Measurements from ENCODE around the gene IDI1.
A peak's percentile ranks its signal among the peaks of the same experiment; 100 is the strongest.
"Not testable (repeated sequence)": the region's sequence is repeated elsewhere in the genome, so short reads cannot be mapped to it uniquely, and the experiment has no call there.

The IDI1 gene

DNA sequence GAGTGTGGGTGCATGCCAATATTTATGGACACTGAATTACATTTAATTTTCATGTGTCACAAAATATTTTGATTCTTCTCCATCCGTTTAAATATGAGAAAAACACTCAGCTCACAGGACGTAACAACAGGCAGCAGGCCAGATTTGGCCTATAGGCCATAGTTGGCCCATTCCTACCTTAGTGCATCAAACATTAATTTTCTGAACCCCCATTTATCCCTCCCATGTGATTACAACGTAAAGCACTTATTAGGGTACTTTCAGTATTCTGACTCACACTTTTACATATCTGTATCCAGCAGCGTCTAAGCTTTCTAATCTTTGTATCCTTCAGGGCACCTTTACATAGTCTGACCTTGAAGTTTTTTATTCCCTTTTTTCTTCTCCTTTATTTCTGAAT is 4.0 kb downstream of the IDI1 start:
- no peak for DNase-seq (ENCODE audit: low read depth)
- H3K4me3 ChIP-seq (ENCODE audit: low read depth, low read length), result peak overlapping the region; percentile 50
- TF ChIP-seq, protein P1, sequence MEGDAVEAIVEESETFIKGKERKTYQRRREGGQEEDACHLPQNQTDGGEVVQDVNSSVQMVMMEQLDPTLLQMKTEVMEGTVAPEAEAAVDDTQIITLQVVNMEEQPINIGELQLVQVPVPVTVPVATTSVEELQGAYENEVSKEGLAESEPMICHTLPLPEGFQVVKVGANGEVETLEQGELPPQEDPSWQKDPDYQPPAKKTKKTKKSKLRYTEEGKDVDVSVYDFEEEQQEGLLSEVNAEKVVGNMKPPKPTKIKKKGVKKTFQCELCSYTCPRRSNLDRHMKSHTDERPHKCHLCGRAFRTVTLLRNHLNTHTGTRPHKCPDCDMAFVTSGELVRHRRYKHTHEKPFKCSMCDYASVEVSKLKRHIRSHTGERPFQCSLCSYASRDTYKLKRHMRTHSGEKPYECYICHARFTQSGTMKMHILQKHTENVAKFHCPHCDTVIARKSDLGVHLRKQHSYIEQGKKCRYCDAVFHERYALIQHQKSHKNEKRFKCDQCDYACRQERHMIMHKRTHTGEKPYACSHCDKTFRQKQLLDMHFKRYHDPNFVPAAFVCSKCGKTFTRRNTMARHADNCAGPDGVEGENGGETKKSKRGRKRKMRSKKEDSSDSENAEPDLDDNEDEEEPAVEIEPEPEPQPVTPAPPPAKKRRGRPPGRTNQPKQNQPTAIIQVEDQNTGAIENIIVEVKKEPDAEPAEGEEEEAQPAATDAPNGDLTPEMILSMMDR (IDR thresholded peaks at IDR 0.05; ENCODE audit: insufficient read depth, low read depth, low read length, missing control alignments), result no peak

DNA sequence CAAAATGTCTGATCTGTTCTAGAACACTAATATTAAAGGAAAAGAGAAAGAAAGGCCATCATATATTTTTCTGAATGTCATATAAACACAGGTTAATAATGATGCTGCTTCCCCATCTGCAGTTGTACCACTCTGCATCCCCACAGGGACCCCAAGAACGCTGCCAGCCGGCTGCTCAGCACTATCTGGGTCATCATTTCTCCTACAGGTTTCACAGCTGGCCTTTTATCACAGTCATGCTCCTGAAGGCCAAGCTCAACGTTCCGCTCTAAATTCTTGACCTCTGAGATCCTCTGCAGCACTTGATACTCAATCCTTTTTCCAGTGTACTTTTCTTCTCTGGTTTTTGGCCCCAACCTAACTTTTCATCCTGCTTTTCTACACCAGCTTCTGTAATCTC is 4.8 kb downstream of the IDI1 start:
- H3K4me3 ChIP-seq (ENCODE audit: low read depth, low read length), result peak overlapping the region; percentile 50
- TF ChIP-seq, protein P1 (IDR thresholded peaks at IDR 0.05; ENCODE audit: insufficient read depth, low read depth, low read length, missing control alignments), result no peak
- DNase-seq (ENCODE audit: low read depth), result peak; percentile 31

DNA sequence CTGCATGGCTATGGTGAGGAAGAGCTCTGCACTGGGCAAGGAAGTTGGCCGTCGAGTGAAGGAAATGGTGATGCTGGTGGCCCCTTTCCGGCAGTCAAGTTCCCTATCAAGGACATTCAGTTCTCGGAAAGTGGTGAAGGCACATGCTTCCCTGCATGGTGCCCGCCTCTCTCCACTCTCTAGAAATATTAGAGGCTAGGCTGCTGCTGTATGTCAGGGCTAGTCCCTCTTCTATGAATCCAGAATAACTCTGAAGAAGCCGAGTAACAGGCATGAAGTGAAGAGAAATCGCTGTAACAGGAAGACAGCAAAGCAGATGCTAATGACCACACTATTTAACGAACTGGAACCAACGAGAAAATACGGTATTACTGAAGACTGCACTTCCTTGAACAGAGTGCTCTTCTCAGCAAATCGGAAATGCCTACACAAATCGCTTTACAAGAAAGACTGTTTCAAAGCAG is 5.4 kb downstream of the IDI1 start:
- peak; percentile 79 for DNase-seq (ENCODE audit: low read depth)
- TF ChIP-seq, protein P1 (IDR thresholded peaks at IDR 0.05; ENCODE audit: insufficient read depth, low read depth, low read length, missing control alignments), result no peak
- peak overlapping the region; percentile 50 for H3K4me3 ChIP-seq (ENCODE audit: low read depth, low read length)

DNA sequence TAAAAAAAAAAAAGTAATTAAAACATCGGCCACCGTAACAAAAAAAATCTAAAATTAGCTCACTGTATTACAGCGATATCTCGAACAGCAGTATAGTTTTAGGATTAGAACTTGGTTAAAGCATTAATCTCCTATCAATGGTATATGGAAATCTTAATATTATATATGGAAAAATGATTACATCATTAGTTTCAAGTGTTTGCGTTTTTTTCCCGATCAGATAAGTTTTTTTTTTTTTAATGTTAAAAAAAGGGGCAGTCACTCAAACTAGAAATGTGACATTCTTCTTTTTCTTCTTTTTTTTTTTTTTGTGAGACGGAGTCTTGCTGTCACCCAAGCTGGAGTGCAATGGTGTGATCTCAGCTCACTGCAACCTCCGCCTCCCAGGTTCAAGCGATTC is 7.4 kb downstream of the IDI1 start:
- DNase-seq (ENCODE audit: low read depth), result no peak
- H3K4me3 ChIP-seq (ENCODE audit: low read depth, low read length), result no peak overlapping the region
- TF ChIP-seq, protein P1 (IDR thresholded peaks at IDR 0.05; ENCODE audit: insufficient read depth, low read depth, low read length, missing control alignments), result no peak

DNA sequence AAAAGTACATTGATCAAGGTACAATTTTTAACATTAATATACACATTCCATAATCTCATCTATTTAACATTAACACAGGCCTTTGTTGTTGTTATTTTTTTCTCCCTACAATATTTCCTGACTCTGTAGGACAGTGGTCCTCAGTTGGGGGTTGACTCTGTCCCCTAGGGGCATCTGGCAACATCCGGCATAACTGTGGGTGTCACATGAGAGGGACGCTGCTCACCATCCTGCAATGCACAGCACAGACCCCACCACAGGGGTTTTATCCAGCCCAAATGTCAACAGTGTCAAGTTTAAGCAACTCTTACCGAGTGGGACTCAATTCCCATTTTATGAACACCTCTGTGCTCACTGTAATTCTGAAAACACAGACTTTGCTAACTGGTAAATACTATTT is 8.8 kb downstream of the IDI1 start:
- TF ChIP-seq, protein P1 (IDR thresholded peaks at IDR 0.05; ENCODE audit: insufficient read depth, low read depth, low read length, missing control alignments), result no peak
- no peak overlapping the region for H3K4me3 ChIP-seq (ENCODE audit: low read depth, low read length)
- no peak for DNase-seq (ENCODE audit: low read depth)

DNA sequence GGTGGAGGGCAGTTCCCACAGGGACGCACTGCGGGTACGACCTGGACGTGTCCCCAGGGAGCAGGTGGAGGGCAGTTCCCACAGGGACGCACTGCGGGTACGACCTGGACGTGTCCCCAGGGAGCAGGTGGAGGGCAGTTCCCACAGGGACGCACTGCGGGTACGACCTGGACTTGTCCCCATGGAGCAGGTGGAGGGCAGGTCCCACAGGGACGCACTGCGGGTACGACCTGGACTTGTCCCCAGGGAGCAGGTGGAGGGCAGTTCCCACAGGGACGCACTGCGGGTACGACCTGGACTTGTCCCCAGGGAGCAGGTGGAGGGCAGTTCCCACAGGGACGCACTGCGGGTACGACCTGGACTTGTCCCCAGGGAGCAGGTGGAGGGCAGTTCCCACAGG is 10.2 kb downstream of the IDI1 start:
- not testable (repeated sequence) for H3K4me3 ChIP-seq (ENCODE audit: low read depth, low read length); DNase-seq (ENCODE audit: low read depth)

DNA sequence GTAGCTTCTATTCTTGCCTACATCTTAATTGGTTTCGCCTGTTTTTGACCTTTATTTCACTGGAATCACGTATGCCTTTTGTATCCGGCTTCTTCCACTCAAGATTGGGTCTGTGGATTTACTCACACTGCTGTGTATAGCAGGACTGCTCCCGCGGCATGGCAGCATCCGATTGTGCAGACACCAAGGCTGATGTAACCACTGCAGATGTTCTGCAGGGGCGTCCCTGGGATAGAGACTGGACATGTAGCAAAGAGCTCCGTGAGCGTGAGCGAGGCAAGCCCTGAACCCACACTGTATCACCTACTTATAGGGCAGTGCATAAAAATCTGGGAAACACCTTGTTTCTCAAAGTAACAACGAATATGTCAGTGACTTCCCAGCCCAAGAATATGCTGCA is 11.8 kb downstream of the IDI1 start:
- TF ChIP-seq, protein P1 (IDR thresholded peaks at IDR 0.05; ENCODE audit: insufficient read depth, low read depth, low read length, missing control alignments), result no peak
- no peak for DNase-seq (ENCODE audit: low read depth)
- H3K4me3 ChIP-seq (ENCODE audit: low read depth, low read length), result no peak overlapping the region
